Osteocyte (in vitro differentiated cells): ENCODE results near the gene SPTLC3. TPM values are rescaled to one million over a fixed set of nuclear protein-coding genes. Genes with fewer than 3 reads are reported as not detected.

Source experiments
- DNase-seq: peaks from one replicate; pipeline ENCODE4 v3.0.0; 2021; ENCODE audit warnings: mixed read lengths; ENCODE audit not compliant: unreplicated experiment; ENCODE audit errors: extremely low spot score
- H3K27ac Mint-ChIP-seq: one replicate; pipeline ENCODE4 v1.8.0; 2021; ENCODE audit warnings: mild to moderate bottlenecking, mixed read lengths; ENCODE audit not compliant: unreplicated experiment
- H3K27me3 Mint-ChIP-seq: one replicate; pipeline ENCODE4 v1.8.0; 2021; ENCODE audit warnings: mixed read lengths; ENCODE audit not compliant: unreplicated experiment
- H3K36me3 Mint-ChIP-seq: one replicate; pipeline ENCODE4 v1.8.0; 2021; ENCODE audit warnings: mixed read lengths; ENCODE audit not compliant: unreplicated experiment
- H3K4me1 Mint-ChIP-seq: one replicate; pipeline ENCODE4 v1.8.0; 2021; ENCODE audit warnings: mixed read lengths; ENCODE audit not compliant: unreplicated experiment
- H3K4me3 Mint-ChIP-seq: one replicate; pipeline ENCODE4 v1.8.0; 2021; ENCODE audit warnings: mild to moderate bottlenecking, moderate library complexity, mixed read lengths; ENCODE audit not compliant: unreplicated experiment
- H3K9me3 Mint-ChIP-seq: one replicate; pipeline ENCODE4 v1.8.0; 2021; ENCODE audit warnings: mixed read lengths; ENCODE audit not compliant: unreplicated experiment
- CTCF ChIP-seq: fragments of 200-600 bp; sonication (generic); IDR thresholded peaks from 2 replicates; pipeline ENCODE4 v1.5.0; 2021; ENCODE audit warnings: antibody characterized with exemption, mild to moderate bottlenecking, moderate library complexity
- total RNA-seq: library from RNA; stranded (reverse); gene quantifications from 2 replicates; pipeline ENCODE4 v1.2.1, GENCODE V29; 2021

Gene SPTLC3
- total RNA-seq, 1 donor from 2014 or later, result 5.0 TPM

GRCh38 chr20:13205848-13206434 lies 197.2 kb downstream of the SPTLC3 start:
- no peak overlapping the region for H3K4me3 Mint-ChIP-seq
- DNase-seq, result no peak
- H3K27ac Mint-ChIP-seq, result no peak overlapping the region
- no peak for TF ChIP-seq CTCF
- H3K9me3 Mint-ChIP-seq, result no peaks in the 10 kb centered on the region
- H3K36me3 Mint-ChIP-seq, result no peaks in the 10 kb centered on the region
- no peaks in the 10 kb centered on the region for H3K4me1 Mint-ChIP-seq
- peaks cover 54% of the 10 kb centered on the region for H3K27me3 Mint-ChIP-seq

GRCh38 chr20:13207016-13207415 lies 198.2 kb downstream of the SPTLC3 start:
- no peak overlapping the region for H3K4me3 Mint-ChIP-seq
- no peaks in the 10 kb centered on the region for H3K36me3 Mint-ChIP-seq
- H3K27ac Mint-ChIP-seq, result no peak overlapping the region
- no peak for DNase-seq
- no peaks in the 10 kb centered on the region for H3K4me1 Mint-ChIP-seq
- peaks cover 50% of the 10 kb centered on the region for H3K27me3 Mint-ChIP-seq
- no peak for TF ChIP-seq CTCF
- H3K9me3 Mint-ChIP-seq, result no peaks in the 10 kb centered on the region

GRCh38 chr20:13211956-13212618 lies 203.3 kb downstream of the SPTLC3 start:
- no peak for TF ChIP-seq CTCF
- no peaks in the 10 kb centered on the region for H3K36me3 Mint-ChIP-seq
- DNase-seq, result no peak
- peaks cover 63% of the 10 kb centered on the region for H3K27me3 Mint-ChIP-seq
- no peak overlapping the region for H3K4me3 Mint-ChIP-seq
- no peak overlapping the region for H3K27ac Mint-ChIP-seq
- no peaks in the 10 kb centered on the region for H3K4me1 Mint-ChIP-seq
- H3K9me3 Mint-ChIP-seq, result no peaks in the 10 kb centered on the region

- Mint-ChIP-seq H3K4me3 (no peak overlapping the region), H3K36me3 (no peaks in the 10 kb centered on the region), H3K27ac (no peak overlapping the region), H3K9me3 (no peaks in the 10 kb centered on the region), H3K27me3 (peaks cover 62% of the 10 kb centered on the region), H3K4me1 (no peaks in the 10 kb centered on the region)
- DNase-seq, result no peak
- no peak for TF ChIP-seq CTCF
Observed at GRCh38 chr20:13212750-13213149, 204.0 kb downstream of the SPTLC3 start.

GRCh38 chr20:13213335-13213734 lies 204.6 kb downstream of the SPTLC3 start:
- DNase-seq, result no peak
- TF ChIP-seq CTCF, result no peak
- Mint-ChIP-seq H3K27me3 (peaks cover 66% of the 10 kb centered on the region), H3K9me3 (no peaks in the 10 kb centered on the region), H3K4me1 (no peaks in the 10 kb centered on the region), H3K27ac (no peak overlapping the region), H3K36me3 (no peaks in the 10 kb centered on the region), H3K4me3 (no peak overlapping the region)
